Liver (tissue), 9 donors: ENCODE data around the gene GNLY. TPM values are rescaled to one million over a fixed set of nuclear protein-coding genes. Genes with fewer than 3 reads are reported as not detected.
A peak's percentile ranks its signal among the peaks of the same experiment; 100 is the strongest.

Experiments
- DNase-seq: peaks from one replicate; pipeline ENCODE4 v3.0.0-alpha.2; 2017; ENCODE audit warnings: low spot score
- H3K27ac ChIP-seq, 2 donors: one replicate each; pipeline ENCODE4 v1.7.0; 2013; ENCODE audit warnings: inconsistent platforms in 2 of 2, low read length in 2 of 2, control low read depth in 1 of 2, low read depth in 1 of 2, mild to moderate bottlenecking in 1 of 2
- H3K27me3 ChIP-seq, 4 donors: one replicate each; pipeline versions ENCODE4 v1.6.1 to v1.7.0; 2013; ENCODE audit warnings: low read length in 3 of 4, inconsistent platforms in 1 of 4, mild to moderate bottlenecking in 1 of 4, moderate library complexity in 1 of 4; ENCODE audit not compliant: control insufficient read depth in 4 of 4, insufficient read depth in 4 of 4
- H3K36me3 ChIP-seq, 4 donors: one replicate each; pipeline versions ENCODE4 v1.6.1 to v1.7.0; 2013; ENCODE audit warnings: low read length in 3 of 4, mild to moderate bottlenecking in 3 of 4, low read depth in 1 of 4, moderate library complexity in 1 of 4; ENCODE audit not compliant: control insufficient read depth in 4 of 4, insufficient read depth in 3 of 4
- H3K4me1 ChIP-seq, 4 donors: one replicate each; pipeline versions ENCODE4 v1.6.1 to v1.7.0; 2013; ENCODE audit warnings: low read length in 3 of 4, mild to moderate bottlenecking in 3 of 4, moderate library complexity in 1 of 4; ENCODE audit not compliant: control insufficient read depth in 4 of 4, insufficient read depth in 4 of 4
- H3K4me3 ChIP-seq, 3 donors: one replicate each; pipeline versions ENCODE4 v1.6.1 to v1.7.0; 2013; ENCODE audit warnings: low read length in 3 of 3, control low read depth in 1 of 3, low read depth in 1 of 3, mild to moderate bottlenecking in 1 of 3
- H3K9ac ChIP-seq, 2 donors: one replicate each; pipeline ENCODE4 v1.7.0; 2013; ENCODE audit warnings: low read length in 2 of 2, mild to moderate bottlenecking in 2 of 2, moderate library complexity in 2 of 2, control low read depth in 1 of 2, low read depth in 1 of 2
- H3K9me3 ChIP-seq, 4 donors: one replicate each; pipeline versions ENCODE4 v1.6.1 to v1.7.0; 2013; ENCODE audit warnings: low read length in 3 of 4; ENCODE audit not compliant: control insufficient read depth in 4 of 4
- ATF3 ChIP-seq: IDR thresholded peaks from 2 replicates; pipeline ENCODE4 v1.6.1; 2016; ENCODE audit warnings: antibody characterized with exemption
- EGR1 ChIP-seq, 2 donors: IDR thresholded peaks; 2 replicates each; pipeline ENCODE4 v1.6.1; 2016 to 2018; ENCODE audit warnings: antibody characterized with exemption in 2 of 2, low read depth in 2 of 2
- FOXA1 ChIP-seq: IDR thresholded peaks from 2 replicates; pipeline ENCODE4 v1.6.1; 2016; ENCODE audit warnings: antibody characterized with exemption
- FOXA2 ChIP-seq: IDR thresholded peaks from 2 replicates; pipeline ENCODE4 v1.6.1; 2016; ENCODE audit warnings: antibody characterized with exemption
- GABPA ChIP-seq, 2 donors: IDR thresholded peaks in 1 of 2; conservative IDR thresholded peaks in 1 of 2; 2 replicates each; pipeline ENCODE4 v1.6.1; 2016; ENCODE audit warnings: antibody characterized with exemption in 2 of 2, mild to moderate bottlenecking in 1 of 2, moderate library complexity in 1 of 2
- HNF4A ChIP-seq, 2 donors: conservative IDR thresholded peaks; 2 replicates each; pipeline ENCODE4 v1.6.1; 2016; ENCODE audit warnings: antibody characterized with exemption in 2 of 2, mild to moderate bottlenecking in 2 of 2
- HNF4G ChIP-seq: IDR thresholded peaks from 2 replicates; pipeline ENCODE4 v1.6.1; 2016; ENCODE audit warnings: antibody characterized with exemption
- JUND ChIP-seq, 2 donors: IDR thresholded peaks; 2 replicates each; pipeline ENCODE4 v1.6.1; 2016; ENCODE audit warnings: antibody characterized with exemption in 2 of 2
- MAX ChIP-seq: IDR thresholded peaks from 2 replicates; pipeline ENCODE4 v1.6.1; 2016; ENCODE audit warnings: antibody characterized with exemption
- NR2F2 ChIP-seq: IDR thresholded peaks from 2 replicates; pipeline ENCODE4 v1.6.1; 2016; ENCODE audit warnings: antibody characterized with exemption
- RAD21 ChIP-seq, 2 donors: IDR thresholded peaks; 2 replicates each; pipeline ENCODE4 v1.6.1; 2016; ENCODE audit warnings: antibody characterized with exemption in 2 of 2, mild to moderate bottlenecking in 2 of 2
- RXRA ChIP-seq, 2 donors: IDR thresholded peaks; 2 replicates each; pipeline ENCODE4 v1.6.1; 2017 to 2018; ENCODE audit warnings: antibody characterized with exemption in 2 of 2, mild to moderate bottlenecking in 1 of 2
- SP1 ChIP-seq: IDR thresholded peaks from 2 replicates; pipeline ENCODE4 v1.6.1; 2018; ENCODE audit warnings: antibody characterized with exemption, mild to moderate bottlenecking
- TAF1 ChIP-seq: conservative IDR thresholded peaks from 2 replicates; pipeline ENCODE4 v1.6.1; 2016; ENCODE audit warnings: antibody characterized with exemption, mild to moderate bottlenecking
- YY1 ChIP-seq: IDR thresholded peaks from 2 replicates; pipeline ENCODE4 v1.6.1; 2016; ENCODE audit warnings: antibody characterized with exemption, mild to moderate bottlenecking
- WGBS: extraction: QIAGEN DNeasy Blood & Tissue Kit; methylation state at CpG from one replicate; pipeline ENCODE4 v1.1.7; 2013; 5-methylcytosine and 5-hydroxymethylcytosine counted together
- polyA plus RNA-seq, 2 donors: library from polyadenylated mRNA; stranded (reverse) in 1 of 2; unstranded in 1 of 2; fragments of 200-250 nt in 1 of 2; fragments of >200 nt in 1 of 2; fragmentation: Nextera tagmentation in 1 of 2; extraction: Ambion mirVana in 1 of 2; gene quantifications; one replicate each; pipeline versions ENCODE4 v1.2.1 to v1.2.3, GENCODE V29; 2013 to 2015
- total RNA-seq, 2 donors: library from RNA; depleted of rRNA; stranded (reverse); fragments of >200 nt; gene quantifications; one replicate each; pipeline ENCODE4 v1.2.3, GENCODE V29; 2014
- TF ChIP-seq, protein P1 (sequence below): IDR thresholded peaks from 2 replicates; pipeline ENCODE4 v1.6.1; 2016; ENCODE audit warnings: antibody characterized with exemption, mild to moderate bottlenecking
- TF ChIP-seq, protein P2 (sequence below): IDR thresholded peaks from 2 replicates; pipeline ENCODE4 v1.6.1; 2016; ENCODE audit warnings: antibody characterized with exemption
- TF ChIP-seq, protein P3 (sequence below): fragments of 150-350 bp; IDR thresholded peaks from 2 replicates; pipeline ENCODE4 v1.5.1; 2017; ENCODE audit warnings: improper control_type of control experiment, low read depth, low read length; ENCODE audit not compliant: missing input control
- donor health status: healthy.
- donor health status: healthy.
- donor health status: healthy.
- donor health status: healthy.
- donor health status: healthy.

GNLY gene
- total and polyA plus RNA-seq, 4 donors = 0.75 to 4.8 (median 1.3) TPM; not detected in 1

- Histone ChIP-seq H3K4me3 (no peak overlapping the region), H3K27me3 (no peaks in the 10 kb centered on the region), H3K9me3 (no peaks in the 10 kb centered on the region), H3K27ac (no peak overlapping the region), H3K4me1 (peaks cover 16 to 31% (median 22%) of the 10 kb centered on the region in 4 donors), H3K9ac (no peak overlapping the region), H3K36me3 (no peaks in the 10 kb centered on the region)
- WGBS = 100% methylated on average over 2 of the region's 2 CpGs
- peak; percentile 52 for TF ChIP-seq SP1
- no peak for TF ChIP-seq FOXA2
- no peak for TF ChIP-seq NR2F2
- TF ChIP-seq ATF3 = no peak
- TF ChIP-seq, protein P1, sequence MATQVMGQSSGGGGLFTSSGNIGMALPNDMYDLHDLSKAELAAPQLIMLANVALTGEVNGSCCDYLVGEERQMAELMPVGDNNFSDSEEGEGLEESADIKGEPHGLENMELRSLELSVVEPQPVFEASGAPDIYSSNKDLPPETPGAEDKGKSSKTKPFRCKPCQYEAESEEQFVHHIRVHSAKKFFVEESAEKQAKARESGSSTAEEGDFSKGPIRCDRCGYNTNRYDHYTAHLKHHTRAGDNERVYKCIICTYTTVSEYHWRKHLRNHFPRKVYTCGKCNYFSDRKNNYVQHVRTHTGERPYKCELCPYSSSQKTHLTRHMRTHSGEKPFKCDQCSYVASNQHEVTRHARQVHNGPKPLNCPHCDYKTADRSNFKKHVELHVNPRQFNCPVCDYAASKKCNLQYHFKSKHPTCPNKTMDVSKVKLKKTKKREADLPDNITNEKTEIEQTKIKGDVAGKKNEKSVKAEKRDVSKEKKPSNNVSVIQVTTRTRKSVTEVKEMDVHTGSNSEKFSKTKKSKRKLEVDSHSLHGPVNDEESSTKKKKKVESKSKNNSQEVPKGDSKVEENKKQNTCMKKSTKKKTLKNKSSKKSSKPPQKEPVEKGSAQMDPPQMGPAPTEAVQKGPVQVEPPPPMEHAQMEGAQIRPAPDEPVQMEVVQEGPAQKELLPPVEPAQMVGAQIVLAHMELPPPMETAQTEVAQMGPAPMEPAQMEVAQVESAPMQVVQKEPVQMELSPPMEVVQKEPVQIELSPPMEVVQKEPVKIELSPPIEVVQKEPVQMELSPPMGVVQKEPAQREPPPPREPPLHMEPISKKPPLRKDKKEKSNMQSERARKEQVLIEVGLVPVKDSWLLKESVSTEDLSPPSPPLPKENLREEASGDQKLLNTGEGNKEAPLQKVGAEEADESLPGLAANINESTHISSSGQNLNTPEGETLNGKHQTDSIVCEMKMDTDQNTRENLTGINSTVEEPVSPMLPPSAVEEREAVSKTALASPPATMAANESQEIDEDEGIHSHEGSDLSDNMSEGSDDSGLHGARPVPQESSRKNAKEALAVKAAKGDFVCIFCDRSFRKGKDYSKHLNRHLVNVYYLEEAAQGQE = no peak
- TF ChIP-seq YY1 = peak; percentile 26
- TF ChIP-seq RAD21 (IDR thresholded peaks at IDR 0.05) = peak in 1 of 2 donors; percentile 19
- no peak for TF ChIP-seq HNF4G
- TF ChIP-seq MAX = no peak
- TF ChIP-seq GABPA (IDR thresholded peaks at IDR 0.05 in 1 of 2, conservative IDR thresholded peaks at IDR 0.05 in 1 of 2) = no peak
- no peak for TF ChIP-seq JUND (IDR thresholded peaks at IDR 0.05)
- TF ChIP-seq RXRA (IDR thresholded peaks at IDR 0.05) = peak; percentile 63 to 64
- no peak for TF ChIP-seq TAF1
- TF ChIP-seq, protein P2, sequence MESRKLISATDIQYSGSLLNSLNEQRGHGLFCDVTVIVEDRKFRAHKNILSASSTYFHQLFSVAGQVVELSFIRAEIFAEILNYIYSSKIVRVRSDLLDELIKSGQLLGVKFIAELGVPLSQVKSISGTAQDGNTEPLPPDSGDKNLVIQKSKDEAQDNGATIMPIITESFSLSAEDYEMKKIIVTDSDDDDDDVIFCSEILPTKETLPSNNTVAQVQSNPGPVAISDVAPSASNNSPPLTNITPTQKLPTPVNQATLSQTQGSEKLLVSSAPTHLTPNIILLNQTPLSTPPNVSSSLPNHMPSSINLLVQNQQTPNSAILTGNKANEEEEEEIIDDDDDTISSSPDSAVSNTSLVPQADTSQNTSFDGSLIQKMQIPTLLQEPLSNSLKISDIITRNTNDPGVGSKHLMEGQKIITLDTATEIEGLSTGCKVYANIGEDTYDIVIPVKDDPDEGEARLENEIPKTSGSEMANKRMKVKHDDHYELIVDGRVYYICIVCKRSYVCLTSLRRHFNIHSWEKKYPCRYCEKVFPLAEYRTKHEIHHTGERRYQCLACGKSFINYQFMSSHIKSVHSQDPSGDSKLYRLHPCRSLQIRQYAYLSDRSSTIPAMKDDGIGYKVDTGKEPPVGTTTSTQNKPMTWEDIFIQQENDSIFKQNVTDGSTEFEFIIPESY = no peak
- TF ChIP-seq EGR1 (IDR thresholded peaks at IDR 0.05; ENCODE audit: low read depth in 2 of 2) = no peak
- TF ChIP-seq, protein P3, sequence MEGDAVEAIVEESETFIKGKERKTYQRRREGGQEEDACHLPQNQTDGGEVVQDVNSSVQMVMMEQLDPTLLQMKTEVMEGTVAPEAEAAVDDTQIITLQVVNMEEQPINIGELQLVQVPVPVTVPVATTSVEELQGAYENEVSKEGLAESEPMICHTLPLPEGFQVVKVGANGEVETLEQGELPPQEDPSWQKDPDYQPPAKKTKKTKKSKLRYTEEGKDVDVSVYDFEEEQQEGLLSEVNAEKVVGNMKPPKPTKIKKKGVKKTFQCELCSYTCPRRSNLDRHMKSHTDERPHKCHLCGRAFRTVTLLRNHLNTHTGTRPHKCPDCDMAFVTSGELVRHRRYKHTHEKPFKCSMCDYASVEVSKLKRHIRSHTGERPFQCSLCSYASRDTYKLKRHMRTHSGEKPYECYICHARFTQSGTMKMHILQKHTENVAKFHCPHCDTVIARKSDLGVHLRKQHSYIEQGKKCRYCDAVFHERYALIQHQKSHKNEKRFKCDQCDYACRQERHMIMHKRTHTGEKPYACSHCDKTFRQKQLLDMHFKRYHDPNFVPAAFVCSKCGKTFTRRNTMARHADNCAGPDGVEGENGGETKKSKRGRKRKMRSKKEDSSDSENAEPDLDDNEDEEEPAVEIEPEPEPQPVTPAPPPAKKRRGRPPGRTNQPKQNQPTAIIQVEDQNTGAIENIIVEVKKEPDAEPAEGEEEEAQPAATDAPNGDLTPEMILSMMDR = no peak
- TF ChIP-seq FOXA1 = no peak
- peak; percentile 63 to 68 for TF ChIP-seq HNF4A (conservative IDR thresholded peaks at IDR 0.05)
- no peak for DNase-seq
These were observed 29.7 kb downstream of the GNLY start for GRCh38 chr2:85723707-85724360.
